ENCODE data around the gene IL17A. TPM values are rescaled to one million over a fixed set of nuclear protein-coding genes. Genes with fewer than 3 reads are reported as not detected.
"Not testable (repeated sequence)": the region's sequence is repeated elsewhere in the genome, so short reads cannot be mapped to it uniquely, and the experiment has no call there.

The IL17A gene
- total RNA-seq, 1 donor from 2014 or later, result not detected

- no peak for DNase-seq
These were observed 21.7 kb upstream of the IL17A start for GRCh38 chr6:52164319-52165094.

DNA sequence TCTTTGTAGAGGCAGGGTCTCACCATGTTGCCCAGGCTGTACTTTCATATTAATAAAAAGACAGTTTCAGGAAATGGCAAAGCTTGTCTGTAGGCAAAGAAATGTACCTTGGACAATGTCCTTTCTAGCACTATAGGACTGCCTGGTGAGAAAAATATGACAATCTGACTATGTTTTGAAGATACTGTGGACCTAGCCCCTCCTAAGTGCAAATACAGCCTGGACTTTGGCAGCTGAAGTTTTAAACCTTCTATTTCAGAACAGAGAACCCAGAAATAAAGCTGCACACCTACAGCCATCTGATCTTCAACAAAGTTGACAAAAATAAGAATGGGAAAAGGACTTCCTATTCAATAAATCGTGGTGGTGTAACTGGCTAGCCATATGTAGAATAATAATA is 18.9 kb upstream of the IL17A start:
- DNase-seq, result no peak

DNA sequence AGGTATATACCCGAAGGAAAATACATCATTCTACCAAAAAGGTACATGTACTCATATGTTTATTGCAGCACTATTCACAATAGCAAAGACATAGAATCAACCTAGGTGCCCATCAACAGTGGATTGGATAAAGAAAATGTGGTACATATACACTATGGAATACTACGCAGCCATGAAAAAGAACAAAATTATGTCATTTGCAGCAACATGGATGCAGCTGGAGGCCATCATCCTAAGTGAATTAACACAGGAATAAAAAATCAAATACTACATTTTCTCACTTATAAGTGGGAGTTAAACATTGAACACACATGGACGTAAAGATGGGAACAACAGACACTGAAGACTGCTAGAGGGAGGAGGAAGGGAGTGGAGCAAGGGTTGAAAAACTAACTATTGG is 17.8 kb upstream of the IL17A start:
- not testable (repeated sequence) for DNase-seq

DNA sequence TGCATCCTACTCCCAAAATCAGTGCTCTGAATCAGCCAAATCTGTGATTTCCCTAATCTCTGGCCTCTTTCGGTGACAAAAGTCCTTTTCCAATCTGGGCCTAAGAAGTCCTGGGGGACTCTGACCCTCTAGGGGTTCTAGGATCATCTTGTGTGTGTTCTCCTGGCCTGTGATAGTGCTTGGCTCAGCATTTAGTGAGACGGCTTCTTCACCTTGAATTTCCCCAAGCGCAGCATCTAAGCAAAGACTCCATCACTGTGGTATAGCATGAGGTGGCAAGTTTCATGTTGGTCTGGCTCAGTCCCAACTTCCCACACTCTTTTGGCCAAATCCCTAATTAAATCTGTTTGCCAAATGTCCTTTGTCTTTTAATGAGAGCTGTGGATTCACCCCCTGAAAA is 12.1 kb upstream of the IL17A start:
- DNase-seq, result no peak

DNA sequence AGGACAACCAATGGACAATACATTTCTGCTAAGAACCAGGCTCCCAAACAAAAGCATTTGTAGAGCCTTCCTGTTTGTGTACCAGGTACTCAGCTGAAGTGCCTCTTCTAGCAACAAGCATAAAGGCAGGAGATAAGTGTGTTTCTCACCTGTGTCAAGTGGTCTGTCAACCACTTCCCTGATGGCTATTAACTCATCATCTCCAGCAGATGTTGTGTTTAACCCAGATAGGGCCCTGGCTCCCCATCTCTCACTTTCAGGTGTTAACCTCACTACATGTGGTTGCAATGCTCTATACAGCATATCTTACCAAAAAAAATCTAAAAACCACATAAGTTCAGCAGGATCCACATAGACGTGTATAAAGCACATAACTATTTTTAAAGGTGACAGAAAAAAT is 9.6 kb upstream of the IL17A start:
- DNase-seq, result no peak

GRCh38 chr6:52177961-52178360 is 8.2 kb upstream of the IL17A start:
- DNase-seq, result no peak

GRCh38 chr6:52180787-52181558 is 5.2 kb upstream of the IL17A start:
- no peak for DNase-seq

GRCh38 chr6:52183131-52183713 is 3.0 kb upstream of the IL17A start:
- DNase-seq, result no peak

- DNase-seq, result no peak
These were observed 305 bp downstream of the IL17A start for GRCh38 chr6:52186480-52186879.

DNA sequence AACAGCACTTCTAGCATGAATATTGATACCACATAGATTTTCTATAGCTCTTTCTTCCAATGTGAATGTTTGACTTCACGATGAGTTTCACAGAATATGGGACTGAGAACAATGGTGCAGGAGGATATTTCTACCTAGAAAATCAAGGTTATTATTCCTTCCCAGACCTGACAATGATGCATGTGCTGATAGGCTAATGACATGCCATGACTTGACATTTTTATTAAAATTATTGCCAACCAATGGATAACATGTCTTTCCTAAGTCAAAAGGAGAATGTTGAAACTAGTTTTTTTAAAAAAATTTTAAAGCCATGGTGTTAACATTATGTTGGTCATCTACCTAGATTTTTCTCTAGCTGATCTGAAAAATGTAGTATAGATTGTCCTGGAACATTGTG is 923 bp downstream of the IL17A start:
- DNase-seq, result no peak

DNA sequence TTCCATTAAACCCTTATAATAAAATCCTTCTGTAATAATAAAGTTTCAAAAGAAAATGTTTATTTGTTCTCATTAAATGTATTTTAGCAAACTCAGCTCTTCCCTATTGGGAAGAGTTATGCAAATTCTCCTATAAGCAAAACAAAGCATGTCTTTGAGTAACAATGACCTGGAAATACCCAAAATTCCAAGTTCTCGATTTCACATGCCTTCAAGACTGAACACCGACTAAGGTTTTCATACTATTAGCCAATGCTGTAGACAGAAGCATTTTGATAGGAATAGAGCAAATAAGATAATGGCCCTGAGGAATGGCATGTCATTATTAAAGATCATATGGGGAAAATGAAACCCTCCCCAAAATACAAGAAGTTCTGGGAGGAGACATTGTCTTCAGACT is 3.8 kb downstream of the IL17A start:
- DNase-seq, result no peak

- DNase-seq, result no peak
These were observed 4.2 kb downstream of the IL17A start for GRCh38 chr6:52190409-52190808.

- DNase-seq, result no peak
These were observed 5.6 kb downstream of the IL17A start for GRCh38 chr6:52191824-52192223.

GRCh38 chr6:52195886-52196285 is 9.7 kb downstream of the IL17A start:
- no peak for DNase-seq

DNA sequence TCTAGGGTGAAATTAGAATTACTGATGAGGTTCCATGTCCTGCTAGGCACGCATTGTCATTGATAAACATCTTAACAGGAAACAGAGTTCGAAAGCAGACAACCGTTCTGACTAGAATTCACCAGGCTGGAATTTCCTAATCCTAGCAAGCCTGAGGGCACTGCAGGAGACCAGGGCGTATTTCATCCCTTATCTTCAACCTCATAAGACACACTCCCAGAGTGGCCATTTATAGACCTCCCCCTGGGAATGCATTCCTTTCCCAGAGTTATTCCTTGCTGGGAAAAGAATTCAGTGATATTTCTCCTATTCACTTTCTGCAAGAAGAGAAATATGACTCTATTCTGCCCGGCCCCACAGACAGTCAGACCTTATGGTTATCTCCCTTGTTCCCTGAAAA is 13.9 kb downstream of the IL17A start:
- DNase-seq, result not testable (repeated sequence)

GRCh38 chr6:52201046-52201445 is 14.9 kb downstream of the IL17A start:
- DNase-seq, result no peak

DNA sequence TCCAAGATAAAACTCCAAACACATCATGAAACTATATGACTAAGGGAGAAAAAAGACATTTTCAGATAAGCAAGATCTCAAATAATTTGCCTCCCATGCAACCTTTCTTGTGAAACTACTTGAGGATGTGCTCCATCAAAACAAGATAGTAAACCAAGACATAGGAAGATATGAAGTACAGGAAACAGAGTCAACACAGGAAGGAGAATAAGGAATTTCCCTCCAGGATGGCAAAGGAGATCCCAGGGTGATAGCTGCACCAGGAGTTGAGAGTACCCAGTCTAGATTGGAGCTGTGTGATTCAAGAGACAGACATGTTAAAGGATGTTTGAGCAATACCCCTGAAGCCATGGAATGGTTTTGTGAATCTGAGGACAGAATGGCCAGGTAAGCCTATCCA is 15.3 kb downstream of the IL17A start:
- DNase-seq, result no peak

DNA sequence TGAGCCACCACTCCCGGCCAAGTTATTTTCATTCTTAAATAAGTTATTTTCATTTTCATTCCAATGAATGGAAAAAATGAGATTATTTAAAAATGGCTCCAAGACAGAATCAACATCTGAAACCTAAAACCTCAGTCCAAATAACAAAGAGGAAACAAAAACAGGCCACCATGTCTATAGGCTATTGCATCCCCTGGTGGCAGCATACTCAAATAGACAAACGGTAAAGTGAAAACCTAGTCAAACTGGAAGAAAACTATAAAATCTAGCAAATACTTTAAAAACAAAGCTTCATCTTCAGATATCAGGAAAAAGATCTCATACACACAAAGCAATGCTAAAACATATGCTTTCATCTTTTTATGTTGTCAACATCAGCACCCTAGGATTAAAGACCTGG is 20.9 kb downstream of the IL17A start:
- DNase-seq, result no peak

DNA sequence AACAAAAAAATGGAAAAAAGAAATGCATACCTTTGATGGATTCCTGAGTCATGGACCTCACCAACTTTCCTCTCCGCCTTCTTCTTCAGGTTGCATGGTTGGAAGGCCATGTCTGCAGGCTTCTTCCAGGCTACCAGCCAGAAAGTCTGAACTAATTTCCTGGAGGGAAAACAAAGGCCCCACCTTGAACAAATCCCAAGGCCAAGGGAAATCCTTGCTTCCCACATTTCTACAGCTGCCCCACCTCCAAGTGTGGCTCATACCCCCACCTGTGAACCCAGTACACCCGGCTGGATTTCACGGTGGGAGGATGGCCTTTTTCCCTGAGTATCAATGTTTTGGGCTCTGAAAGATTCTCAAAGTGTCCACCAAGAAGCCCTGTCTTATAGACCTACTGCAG is 22.4 kb downstream of the IL17A start:
- no peak for DNase-seq

DNA sequence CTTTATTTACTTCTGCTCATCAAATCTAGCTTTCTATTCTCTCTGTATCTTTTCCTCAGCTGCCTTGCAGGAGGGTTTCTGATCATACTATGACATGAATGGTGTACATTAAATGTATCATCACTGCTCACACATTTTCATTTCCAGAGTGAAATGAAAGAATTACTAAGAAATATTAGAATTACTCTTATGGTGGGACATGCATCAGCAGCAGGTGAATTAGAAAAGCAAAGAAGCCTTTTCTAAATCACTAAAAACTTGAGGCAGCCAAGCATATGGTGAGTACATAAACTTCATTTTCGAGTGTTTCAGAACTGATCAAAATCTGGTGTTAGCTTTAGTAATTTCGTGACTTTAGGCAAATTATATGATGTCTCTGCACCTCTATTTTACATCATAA is 23.6 kb downstream of the IL17A start:
- no peak for DNase-seq

DNA sequence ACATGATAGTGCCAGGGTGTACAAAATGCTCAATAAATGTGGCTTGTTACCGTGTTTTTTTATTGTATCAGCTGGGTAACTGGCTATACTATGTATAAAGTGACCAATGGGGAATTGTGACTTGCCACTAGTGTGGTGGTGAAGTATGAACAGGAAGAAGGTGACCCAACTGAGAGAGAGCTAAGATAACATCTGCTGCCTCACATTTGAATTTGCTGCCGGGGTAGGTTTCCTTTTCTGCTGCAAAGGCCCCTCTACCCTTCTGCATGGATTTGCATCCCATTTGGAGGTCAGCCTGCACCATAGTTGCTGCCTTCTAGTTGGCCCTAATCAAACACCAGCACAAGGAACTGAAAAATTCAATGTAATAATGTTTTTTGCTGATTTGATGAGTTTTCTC is 24.1 kb downstream of the IL17A start:
- no peak for DNase-seq

GRCh38 chr6:52213127-52213526 is 27.0 kb downstream of the IL17A start:
- DNase-seq, result no peak

DNA sequence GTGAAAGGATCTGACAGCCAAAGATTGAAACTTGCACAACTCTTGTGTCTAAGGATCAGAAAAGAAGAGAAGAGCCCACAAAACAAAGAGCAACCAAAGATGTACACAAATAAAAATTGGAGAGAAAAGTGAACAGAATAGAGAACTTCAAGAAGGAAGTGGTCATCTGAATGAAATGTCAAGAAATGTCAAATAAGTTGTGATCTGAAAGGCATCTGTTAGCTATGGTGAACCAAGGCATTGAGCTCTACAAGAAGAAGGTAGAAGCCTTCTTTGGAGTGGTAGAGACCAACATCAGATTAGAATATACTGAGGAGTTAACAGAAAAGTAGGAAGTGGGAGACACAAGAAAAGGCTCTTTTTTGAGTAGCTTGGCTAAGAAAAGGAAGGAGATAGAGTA is 29.6 kb downstream of the IL17A start:
- no peak for DNase-seq

Data from skin of body (tissue), 2 donors.